OCI-LY7 (cell line): ENCODE data around the gene CCDC170. TPM values are rescaled to one million over a fixed set of nuclear protein-coding genes. Genes with fewer than 3 reads are reported as not detected.

Experiments
- BruUV-seq: library from RNA; stranded (reverse); fragments of 400-500 nt; replicated peaks from 2 replicates; lab custom pipeline; 2021; lab: Mats Ljungman, UMichigan
- CTCF ChIA-PET: fragments of 300-600 bp; sonication (Branson Sonifier 250); formaldehyde crosslinking; loops from one replicate; lab custom pipeline; 2022; ENCODE audit warnings: antibody characterized with exemption; ENCODE audit not compliant: unreplicated experiment; lab: Charles Lee
- POLR2A ChIA-PET: fragments of 300-600 bp; sonication (Branson Sonifier 250); formaldehyde crosslinking; loops from one replicate; lab custom pipeline; 2022; ENCODE audit warnings: antibody characterized with exemption; lab: Charles Lee
- DNase-seq: peaks from one replicate; pipeline ENCODE4 v3.0.0-alpha.2; 2015; ENCODE audit warnings: low spot score
- H2AFZ ChIP-seq: fragments of 200-600 bp; sonication (generic), shearing (Covaris generic); 2 replicates; pipeline ENCODE4 v1.6.1; 2014; ENCODE audit warnings: mild to moderate bottlenecking, antibody characterized with exemption, low read length, moderate library complexity
- H3K27ac ChIP-seq: fragments of 200-600 bp; sonication (generic); 2 replicates; pipeline ENCODE4 v1.5.1; 2014; ENCODE audit warnings: mixed run types, low read depth, mild to moderate bottlenecking, moderate library complexity, low read length, inconsistent platforms; ENCODE audit not compliant: poor library complexity, severe bottlenecking
- H3K36me3 ChIP-seq: fragments of 200-600 bp; sonication (generic); 2 replicates; pipeline ENCODE4 v1.6.1; 2014; ENCODE audit warnings: mild to moderate bottlenecking, antibody characterized with exemption, low read length, moderate library complexity, mixed read lengths; ENCODE audit not compliant: insufficient read depth
- H3K4me1 ChIP-seq: fragments of 200-600 bp; sonication (generic); 2 replicates; pipeline ENCODE4 v1.5.1; 2014; ENCODE audit warnings: mild to moderate bottlenecking, low read length; ENCODE audit not compliant: insufficient read depth, poor library complexity, severe bottlenecking
- H3K4me2 ChIP-seq: fragments of 200-600 bp; sonication (generic); 2 replicates; pipeline ENCODE4 v1.6.1; 2014; ENCODE audit warnings: mild to moderate bottlenecking, low read length
- H3K4me3 ChIP-seq: fragments of 200-600 bp; sonication (generic); 2 replicates; pipeline ENCODE4 v1.5.1; 2014; ENCODE audit warnings: mild to moderate bottlenecking, low read depth, low read length; ENCODE audit not compliant: poor library complexity, severe bottlenecking
- H3K79me2 ChIP-seq: fragments of 200-600 bp; sonication (generic); 2 replicates; pipeline ENCODE4 v1.6.1; 2016; ENCODE audit warnings: low read depth, mild to moderate bottlenecking, low read length, moderate library complexity, mixed read lengths; ENCODE audit not compliant: insufficient read depth
- H3K9me2 ChIP-seq: fragments of 200-600 bp; sonication (generic); 2 replicates; pipeline ENCODE4 v1.6.1; 2016; ENCODE audit warnings: mild to moderate bottlenecking, low read length, mixed read lengths; ENCODE audit not compliant: insufficient read depth
- H3K9me3 ChIP-seq: fragments of 200-600 bp; sonication (generic); 2 replicates; pipeline ENCODE4 v1.6.1; 2014; ENCODE audit warnings: mild to moderate bottlenecking, mixed run types, low read length, mixed read lengths
- H4K20me1 ChIP-seq: fragments of 200-600 bp; sonication (generic); 2 replicates; pipeline ENCODE4 v1.6.1; 2014; ENCODE audit warnings: mild to moderate bottlenecking, antibody characterized with exemption, low read length, moderate library complexity, mixed read lengths; ENCODE audit not compliant: insufficient read depth
- CTCF ChIP-seq: fragments of 200-600 bp; sonication (generic); conservative IDR thresholded peaks from 2 replicates; pipeline ENCODE4 v1.5.1; 2014; ENCODE audit warnings: mild to moderate bottlenecking, antibody characterized with exemption, low read length, moderate library complexity, mixed read lengths
- EZH2phosphoT487 ChIP-seq: fragments of 200-600 bp; sonication (generic); IDR thresholded peaks from 2 replicates; pipeline ENCODE4 v1.6.1; 2018; ENCODE audit warnings: low read depth, borderline replicate concordance, mild to moderate bottlenecking, mixed run types, antibody characterized with exemption, low read length, moderate library complexity, mixed read lengths
- intact Hi-C: fragments of 100-400 bp; cut with micrococcal nuclease; formaldehyde crosslinking; loops from one replicate; pipeline ENCODE4 v1.10.0; 2022; ENCODE audit not compliant: unreplicated experiment
- total RNA-seq, 2 experiments: library from RNA; depleted of rRNA in 1 of 2; stranded (reverse); fragments of >200 nt in 1 of 2; shearing (Covaris generic) in 1 of 2; gene quantifications; 2 replicates each; pipeline ENCODE4 v1.2.3, GENCODE V29; 2014 to 2022

Gene CCDC170
- total RNA-seq, 2 experiments from 2014 or later: not detected

GRCh38 chr6:151609146-151609902, 115.5 kb downstream of the CCDC170 start:
- H3K9me3 ChIP-seq: no peaks in the 10 kb centered on the region
- H3K4me2 ChIP-seq: no peak overlapping the region
- H3K36me3 ChIP-seq: no peaks in the 10 kb centered on the region
- no peaks in the 10 kb centered on the region for H3K4me1 ChIP-seq
- no peak for DNase-seq
- H3K27ac ChIP-seq: no peak overlapping the region
- H3K4me3 ChIP-seq: no peak overlapping the region
- no peaks in the 10 kb centered on the region for H3K79me2 ChIP-seq
- H3K9me2 ChIP-seq: no peaks in the 10 kb centered on the region
- intact Hi-C loops: no loop called here
- CTCF ChIA-PET: no interaction called here
- no peak overlapping the region for H2AFZ ChIP-seq
- POLR2A ChIA-PET: no interaction called here
- BruUV-seq: no TSS peak
- no peaks in the 10 kb centered on the region for H4K20me1 ChIP-seq
- no peak for TF ChIP-seq EZH2phosphoT487
- no peak for TF ChIP-seq CTCF

- no peak overlapping the region for H2AFZ ChIP-seq
- POLR2A ChIA-PET: no interaction called here
Observed at GRCh38 chr6:151610326-151610725, 116.5 kb downstream of the CCDC170 start.

More at GRCh38 chr6:151610326-151610725, 116.5 kb downstream of the CCDC170 start:
- Histone ChIP-seq H3K9me3 (no peaks in the 10 kb centered on the region), H3K27ac (no peak overlapping the region), H3K4me3 (no peak overlapping the region), H3K36me3 (no peaks in the 10 kb centered on the region), H3K4me1 (no peaks in the 10 kb centered on the region), H3K9me2 (no peaks in the 10 kb centered on the region), H3K79me2 (no peaks in the 10 kb centered on the region), H3K4me2 (no peak overlapping the region), H4K20me1 (no peaks in the 10 kb centered on the region)
- no TSS peak for BruUV-seq
- TF ChIP-seq CTCF (no peak), EZH2phosphoT487 (no peak)
- no peak for DNase-seq
- CTCF ChIA-PET: no interaction called here
- intact Hi-C loops: no loop called here
